NOMO-1 treated with dmso at 0.1 percent for 144 hours (cell line): Measurements from ENCODE around the gene GTPBP10.

ENCODE experiments used
- DNase-seq: peaks from one replicate; lab custom pipeline; 2025; ENCODE audit not compliant: unreplicated experiment; lab: John Stamatoyannopoulos, UW

Gene GTPBP10

DNA sequence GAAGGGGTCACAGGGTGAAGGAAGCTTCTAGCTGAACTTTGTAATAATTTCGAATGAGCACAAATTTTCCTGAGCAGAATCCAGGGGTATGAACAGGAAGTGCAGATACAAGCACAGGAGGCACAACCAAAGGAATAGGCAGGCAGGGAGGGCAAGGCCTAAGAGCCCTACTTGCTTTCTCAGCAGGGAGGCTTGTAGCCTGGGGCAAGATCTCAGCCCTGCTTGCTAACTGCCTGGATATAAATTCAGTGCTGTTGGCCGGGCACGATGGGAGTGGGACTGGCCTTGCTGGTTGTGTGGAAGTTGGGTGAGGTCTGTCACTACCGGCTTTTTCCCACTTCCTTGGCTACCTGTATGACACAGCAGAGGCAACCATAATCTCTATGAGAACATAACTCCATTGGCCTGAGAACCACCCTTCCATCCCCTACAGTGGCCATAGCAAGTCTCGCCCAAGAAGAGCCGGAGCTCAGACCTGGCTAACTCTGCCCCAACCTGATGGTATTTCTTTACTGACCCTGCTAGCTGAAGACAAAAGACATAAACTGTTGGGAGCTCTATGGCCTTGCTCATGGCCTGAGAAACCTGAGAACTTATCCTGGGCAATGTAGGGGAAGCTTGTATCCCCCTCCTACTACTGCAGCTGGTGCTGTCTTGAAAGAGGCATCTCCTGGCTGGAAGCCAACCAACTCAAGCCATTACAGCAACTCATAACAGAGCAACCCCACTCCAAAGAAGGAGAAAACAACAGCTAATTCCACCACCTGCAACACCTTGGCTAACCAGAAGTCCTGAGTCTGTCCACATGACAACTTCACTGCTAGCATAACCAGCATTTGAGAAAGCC lies 84.3 kb downstream of the GTPBP10 start:
- DNase-seq, result no peak

DNA sequence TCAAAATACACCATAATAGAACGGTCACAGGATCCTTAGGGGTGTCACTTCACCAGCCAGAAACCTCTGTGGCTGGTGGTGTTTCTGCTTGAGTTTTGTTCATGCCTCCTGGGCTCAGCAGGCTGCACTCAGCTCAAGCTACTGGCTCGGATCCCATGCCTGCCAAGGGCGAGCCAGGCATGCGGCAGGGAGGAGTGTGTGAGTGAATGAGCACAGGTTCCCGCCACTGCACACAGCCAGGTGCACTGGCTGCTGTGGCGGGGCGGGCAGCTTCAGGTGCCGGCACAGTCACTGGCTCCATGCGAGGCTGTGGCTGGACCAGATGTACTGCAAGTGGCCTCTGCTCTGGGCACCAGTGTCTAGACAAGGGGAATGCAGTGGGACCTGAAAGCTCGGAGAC lies 86.2 kb downstream of the GTPBP10 start:
- DNase-seq, result no peak

DNA sequence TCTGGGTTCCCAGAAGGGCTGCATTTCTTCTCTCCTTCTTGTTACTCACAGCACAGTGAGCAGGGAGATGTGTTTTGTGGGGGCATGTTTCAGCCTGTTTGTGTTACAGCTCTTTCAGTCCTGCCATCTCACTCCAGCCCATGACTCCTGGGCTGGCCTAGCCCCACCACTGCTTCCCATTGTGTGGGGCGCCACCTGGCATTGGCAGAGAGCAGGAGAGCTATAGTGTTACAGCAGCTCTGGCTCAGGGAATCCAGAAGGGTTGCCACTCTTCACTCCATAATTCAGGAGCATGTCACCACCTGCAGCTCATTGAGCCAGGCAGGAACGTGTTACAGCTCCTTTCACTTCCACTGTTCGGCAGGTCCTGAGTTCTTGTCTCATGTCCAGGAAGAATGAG lies 86.7 kb downstream of the GTPBP10 start:
- DNase-seq, result no peak
